HG02798 (cell line): ENCODE results near the gene MPRIP.

ENCODE experiments used
- ATAC-seq: cut with Tn5 transposase; IDR thresholded peaks from one replicate; pipeline ENCODE4 v1.9.1; 2021; ENCODE audit warnings: mild to moderate bottlenecking; ENCODE audit not compliant: unreplicated experiment, poor library complexity

MPRIP gene

DNA sequence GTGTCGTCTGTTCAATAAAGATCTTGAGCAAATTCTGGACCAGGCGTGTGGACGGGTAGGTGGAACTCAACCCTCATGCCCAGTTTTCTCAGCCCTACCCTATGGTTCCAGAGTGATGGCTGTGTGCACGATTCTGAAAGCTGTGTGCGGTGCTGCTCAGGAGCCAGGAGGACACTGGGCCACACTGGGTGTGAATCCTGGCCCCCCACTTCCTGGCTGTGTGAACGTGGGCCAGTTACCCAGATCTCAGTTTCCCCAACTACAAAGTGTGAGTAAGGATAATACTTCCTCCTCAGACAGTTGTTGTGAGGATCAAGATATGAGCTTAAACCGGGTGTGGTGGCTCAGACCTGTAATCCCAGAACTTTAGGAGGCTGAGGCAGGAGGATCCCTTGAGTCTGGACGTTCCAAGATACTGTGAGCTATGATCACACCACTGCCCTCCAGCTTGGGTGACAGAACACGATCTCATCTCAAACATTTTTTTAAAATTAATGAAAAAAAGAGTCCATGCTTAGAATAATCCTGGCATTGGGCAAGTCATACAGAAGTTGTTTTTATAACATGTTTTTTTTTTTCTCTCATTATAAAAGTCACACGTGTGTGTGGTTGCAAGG is 14.7 kb upstream of the MPRIP start:
- no peak for ATAC-seq

GRCh38 chr17:17028059-17028877 is 14.0 kb upstream of the MPRIP start:
- ATAC-seq: no peak

DNA sequence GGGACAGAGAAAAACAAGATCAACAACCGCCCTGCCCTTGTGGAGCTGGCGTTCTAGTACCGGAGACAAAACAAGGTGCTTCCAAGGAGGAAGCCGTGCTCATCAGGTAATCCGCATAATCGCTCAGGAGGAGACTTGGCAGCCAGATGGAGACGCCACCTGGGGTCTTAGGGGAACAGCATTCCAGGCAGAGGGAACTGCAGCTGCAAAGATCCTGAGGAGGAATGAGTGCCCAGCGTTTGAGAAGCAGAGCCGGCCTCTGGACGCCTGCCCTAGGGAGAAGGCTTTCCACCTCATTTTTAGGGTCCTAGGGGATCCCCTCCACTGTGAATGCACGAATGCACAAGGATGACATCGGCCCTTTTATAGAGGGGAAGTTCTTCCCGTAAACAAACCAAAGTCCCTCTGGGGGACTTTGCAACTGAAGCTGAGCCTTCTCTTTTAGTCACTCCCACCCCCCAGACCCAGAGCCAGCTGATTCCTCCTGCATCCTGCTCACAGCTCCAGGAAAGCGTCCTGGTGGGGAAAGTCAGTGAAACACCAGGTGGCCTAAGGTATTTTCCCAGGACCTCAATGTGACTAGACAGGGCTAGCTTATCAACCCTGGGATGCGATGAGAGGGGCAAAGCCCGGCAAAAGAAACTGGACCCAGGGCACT is 13.2 kb upstream of the MPRIP start:
- no peak for ATAC-seq

GRCh38 chr17:17029938-17030337 is 12.3 kb upstream of the MPRIP start:
- no peak for ATAC-seq

GRCh38 chr17:17030515-17031211 is 11.6 kb upstream of the MPRIP start:
- no peak for ATAC-seq

DNA sequence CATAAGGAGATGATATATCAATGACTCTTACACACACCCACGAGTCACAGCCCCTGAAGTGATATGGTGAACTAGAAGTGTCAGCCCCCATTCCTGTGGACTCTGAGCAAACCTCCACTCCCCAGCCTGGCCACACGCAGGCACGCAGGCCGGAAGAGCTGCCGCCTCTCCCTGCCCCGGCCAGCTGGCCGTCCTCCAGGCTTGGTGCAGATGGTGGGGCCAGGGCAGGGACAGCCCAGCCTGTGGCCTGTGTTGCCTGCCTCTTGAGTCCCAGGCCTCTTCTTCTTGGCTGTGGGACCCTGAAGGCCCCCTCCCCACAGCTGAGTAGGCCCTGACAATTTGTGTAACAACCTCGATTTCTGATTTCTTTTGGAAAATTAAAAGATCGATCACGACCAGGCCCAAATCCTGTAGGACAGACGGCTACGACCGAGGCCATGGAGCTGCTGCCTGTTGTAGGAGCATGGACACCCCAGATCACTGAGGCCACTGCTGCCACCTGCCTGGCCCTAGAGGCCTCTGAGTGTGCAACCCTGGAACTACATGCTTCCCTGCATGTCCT is 10.0 kb upstream of the MPRIP start:
- ATAC-seq: no peak

DNA sequence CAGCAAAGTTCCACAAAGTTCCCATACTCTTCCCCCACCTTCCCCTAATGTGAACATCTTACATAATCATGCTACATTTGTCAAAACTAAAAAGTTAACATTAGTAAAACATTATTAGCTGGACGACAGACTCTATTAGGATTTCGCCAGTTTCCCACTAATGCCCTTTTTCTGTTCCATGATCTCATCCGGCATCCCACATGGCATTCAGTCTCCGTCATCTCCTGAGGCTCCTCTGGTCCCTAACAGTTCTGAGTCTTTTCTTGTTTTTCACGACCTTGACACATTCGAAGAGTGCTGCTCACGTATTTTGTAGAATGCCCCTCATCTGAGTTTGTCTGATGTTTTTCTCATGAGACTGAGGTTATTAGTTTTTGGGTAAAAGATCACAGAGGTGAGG is 8.8 kb upstream of the MPRIP start:
- no peak for ATAC-seq

- ATAC-seq: no peak
These were observed 8.2 kb upstream of the MPRIP start for GRCh38 chr17:17034026-17034425.

- ATAC-seq: no peak
These were observed 7.7 kb upstream of the MPRIP start for GRCh38 chr17:17034496-17035075.

DNA sequence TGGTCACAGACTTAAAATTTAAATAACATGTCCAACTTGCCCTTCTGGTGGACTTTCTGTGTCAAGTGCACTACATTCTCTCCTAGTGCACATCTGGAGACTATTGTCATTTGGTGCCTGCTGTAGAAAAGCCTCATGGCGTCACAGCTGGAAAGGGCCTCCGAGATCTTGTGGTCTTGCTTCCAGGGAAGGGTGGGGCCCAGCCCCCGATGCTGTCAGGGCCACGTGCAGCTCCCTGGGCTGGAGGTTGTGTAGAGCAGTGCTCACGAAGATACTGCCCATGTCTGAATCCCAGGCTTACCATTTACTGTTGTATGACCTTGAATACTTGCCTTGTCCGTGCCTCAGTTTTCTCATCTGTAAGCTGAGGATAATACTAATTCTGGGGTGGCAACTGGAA is 6.8 kb upstream of the MPRIP start:
- ATAC-seq: no peak

DNA sequence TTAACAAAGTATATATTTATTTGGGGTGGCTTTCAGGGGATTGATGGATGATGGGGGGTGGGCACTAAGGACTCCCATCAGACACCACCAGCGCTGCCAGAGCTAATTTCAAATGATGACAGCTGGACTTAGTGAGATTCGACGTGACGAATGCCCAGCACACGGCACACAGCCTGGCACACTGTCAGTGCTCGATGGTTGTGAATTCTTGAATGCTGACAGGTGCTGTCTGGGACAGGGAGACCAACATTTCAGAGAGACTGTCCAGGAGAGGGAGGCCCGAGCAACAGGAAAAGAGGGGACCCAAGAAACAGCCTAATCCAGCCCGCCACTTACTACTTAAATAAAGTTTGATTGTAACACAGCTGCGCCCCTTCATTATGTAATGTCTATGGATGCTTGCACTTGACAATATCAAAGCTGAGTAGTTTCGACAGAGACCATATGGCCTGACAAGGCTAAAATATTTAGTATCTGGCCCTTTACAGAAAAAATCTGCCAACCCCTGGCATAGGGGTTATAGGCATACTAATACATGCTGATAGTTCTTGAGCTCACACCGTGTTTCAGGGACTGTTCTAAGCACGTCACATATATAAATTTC is 6.2 kb upstream of the MPRIP start:
- no peak for ATAC-seq

GRCh38 chr17:17036524-17036998 is 5.7 kb upstream of the MPRIP start:
- no peak for ATAC-seq

DNA sequence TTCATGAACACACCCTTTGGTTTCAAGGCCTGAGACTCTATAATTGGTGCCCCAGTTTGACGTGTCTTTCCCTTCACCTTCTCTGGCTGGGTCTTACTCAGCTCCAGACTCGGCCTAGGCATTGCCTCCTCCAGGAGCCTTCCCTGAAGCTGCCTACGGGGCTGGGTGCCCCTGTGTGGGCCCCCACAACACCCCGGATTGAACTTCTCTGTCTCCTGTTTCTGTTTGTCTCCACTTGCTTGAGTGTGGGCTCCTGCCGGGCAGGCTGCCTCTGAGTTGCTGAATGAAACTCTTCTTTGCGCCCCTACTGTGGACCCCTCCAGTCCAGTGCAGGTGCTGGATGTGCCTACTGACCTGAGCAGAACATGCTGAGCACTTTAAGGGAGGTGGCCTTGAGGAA is 2.3 kb upstream of the MPRIP start:
- ATAC-seq: no peak

- ATAC-seq: no peak
These were observed 1.2 kb upstream of the MPRIP start for GRCh38 chr17:17041018-17041521.

GRCh38 chr17:17041571-17042383 is 480 bp upstream of the MPRIP start:
- ATAC-seq: peak; percentile 96

DNA sequence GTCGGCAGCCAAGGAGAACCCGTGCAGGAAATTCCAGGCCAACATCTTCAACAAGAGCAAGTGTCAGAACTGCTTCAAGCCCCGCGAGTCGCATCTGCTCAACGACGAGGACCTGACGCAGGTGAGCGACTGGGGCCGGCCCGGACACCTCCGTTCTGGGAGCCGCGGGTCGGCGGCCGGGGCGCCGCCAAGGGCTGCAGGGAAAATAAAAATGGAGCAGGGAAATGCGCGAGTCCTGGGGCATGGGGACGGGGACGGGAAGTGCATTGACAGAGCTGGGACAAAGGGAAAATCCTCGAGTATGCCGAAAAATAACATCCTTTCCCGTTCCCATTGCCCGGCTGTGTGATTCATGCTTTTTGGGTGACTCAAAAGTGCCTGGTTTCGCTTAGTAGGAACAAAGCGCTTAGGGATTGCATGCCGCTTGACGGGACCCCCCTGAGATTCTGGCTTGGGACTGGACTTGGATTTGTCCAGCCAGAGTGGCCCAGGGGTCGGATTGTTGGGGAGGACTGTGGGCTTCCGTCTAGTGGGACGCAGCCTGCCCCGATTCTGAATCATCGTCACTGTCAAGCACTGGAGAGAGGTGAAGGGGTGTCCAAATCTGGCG is 699 bp downstream of the MPRIP start:
- ATAC-seq: no peak

DNA sequence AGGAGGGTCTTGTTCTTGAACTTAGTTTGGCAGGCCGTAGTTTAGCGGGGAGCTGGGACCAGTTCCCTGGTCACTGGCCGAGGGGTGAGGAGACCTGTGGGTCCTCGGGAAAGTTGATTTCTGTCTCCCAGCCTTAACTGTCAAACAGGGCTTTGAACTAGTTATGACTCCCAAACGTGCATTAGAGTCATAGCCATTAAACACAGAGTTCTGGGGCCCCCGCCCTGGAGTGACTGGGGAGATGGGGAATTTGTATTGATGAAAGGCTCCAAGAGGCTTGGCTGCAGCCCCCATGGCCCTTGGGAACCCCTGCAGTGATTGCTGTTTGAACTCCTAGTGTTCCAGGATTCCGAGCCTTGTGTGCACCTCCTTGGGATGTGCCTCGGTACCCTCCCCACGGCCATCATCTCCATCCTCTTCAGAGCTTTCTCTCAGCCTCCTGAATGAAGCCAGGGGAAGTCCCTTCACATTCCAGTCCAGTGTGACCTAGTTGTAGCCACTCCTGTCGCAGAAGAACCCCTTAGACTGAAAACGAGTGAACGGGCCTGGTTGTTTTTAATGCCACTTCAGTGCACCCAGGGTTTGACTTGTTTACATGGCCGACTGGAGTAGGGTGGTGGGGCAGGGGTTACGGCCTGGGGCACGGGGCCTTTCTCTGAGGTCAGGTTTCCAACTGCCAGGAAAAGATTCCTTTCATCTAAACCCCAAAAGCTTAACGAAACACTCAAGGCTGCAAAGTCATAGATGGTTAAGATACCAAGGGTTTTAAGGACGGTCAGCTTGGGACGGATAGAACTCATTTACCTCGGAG is 1.4 kb downstream of the MPRIP start:
- no peak for ATAC-seq
